Fibroblast of lung (primary cell): ENCODE results near the gene PPP4C. TPM values are rescaled to one million over a fixed set of nuclear protein-coding genes. Genes with fewer than 3 reads are reported as not detected.
A peak's percentile ranks its signal among the peaks of the same experiment; 100 is the strongest.

Source experiments
- DNase-seq, 2 donors: peaks; one replicate each; pipeline versions ENCODE4 v3.0.0 to v3.0.0-alpha.2; 2010; ENCODE audit warnings: low read depth in 2 of 2
- H2AFZ ChIP-seq: 2 replicates; pipeline ENCODE4 v1.5.1; 2012; ENCODE audit warnings: low read length, control low read depth, inconsistent platforms
- H3K27ac ChIP-seq: 2 replicates; pipeline ENCODE4 v1.5.1; 2011; ENCODE audit warnings: low read length, control low read depth; ENCODE audit not compliant: insufficient read depth
- H3K27me3 ChIP-seq: 2 replicates; pipeline ENCODE4 v1.5.1; 2011; ENCODE audit warnings: mild to moderate bottlenecking, low read length; ENCODE audit not compliant: control insufficient read depth, insufficient read depth
- H3K36me3 ChIP-seq: 2 replicates; pipeline ENCODE4 v1.5.1; 2011; ENCODE audit warnings: low read length; ENCODE audit not compliant: control insufficient read depth, insufficient read depth
- H3K4me1 ChIP-seq: 2 replicates; pipeline ENCODE4 v1.5.1; 2011; ENCODE audit warnings: low read length; ENCODE audit not compliant: control insufficient read depth, insufficient read depth; ENCODE audit errors: extremely low read depth
- H3K4me2 ChIP-seq: 2 replicates; pipeline ENCODE4 v1.5.1; 2011; ENCODE audit warnings: low read length, control low read depth; ENCODE audit not compliant: insufficient read depth; ENCODE audit errors: extremely low read depth
- H3K4me3 ChIP-seq, 4 experiments: fragments of 200-600 bp in 1 of 4; sonication (generic) in 1 of 4; replicated peaks in 1 of 4; 2 replicates each; pipeline ENCODE4 v1.5.1; 2011 to 2016; ENCODE audit warnings: low read length in 4 of 4, low read depth in 3 of 4, mild to moderate bottlenecking in 3 of 4, control low read depth in 2 of 4, inconsistent platforms in 1 of 4, mixed read lengths in 1 of 4; ENCODE audit not compliant: insufficient read depth in 1 of 4; ENCODE audit errors: control extremely low read depth in 1 of 4
- H3K79me2 ChIP-seq: 2 replicates; pipeline ENCODE4 v1.5.1; 2012; ENCODE audit warnings: mild to moderate bottlenecking, low read length, inconsistent platforms; ENCODE audit not compliant: control insufficient read depth, insufficient read depth
- H3K9ac ChIP-seq: 2 replicates; pipeline ENCODE4 v1.5.1; 2011; ENCODE audit warnings: mild to moderate bottlenecking, low read length, control low read depth; ENCODE audit not compliant: insufficient read depth
- H3K9me3 ChIP-seq: 2 replicates; pipeline ENCODE4 v1.5.1; 2012; ENCODE audit warnings: low read depth, low read length; ENCODE audit not compliant: control insufficient read depth, insufficient read depth
- H4K20me1 ChIP-seq: 2 replicates; pipeline ENCODE4 v1.5.1; 2011; ENCODE audit warnings: low read length; ENCODE audit not compliant: control insufficient read depth, insufficient read depth; ENCODE audit errors: extremely low read depth
- CTCF ChIP-seq, 2 donors: IDR thresholded peaks in 1 of 2; conservative IDR thresholded peaks in 1 of 2; 1 replicate in 1 of 2; 2 replicates in 1 of 2; pipeline ENCODE4 v1.5.1; 2011 to 2012; ENCODE audit warnings: low read length in 2 of 2, control low read depth in 1 of 2, inconsistent platforms in 1 of 2, low read depth in 1 of 2, mild to moderate bottlenecking in 1 of 2
- EZH2 ChIP-seq: IDR thresholded peaks from 2 replicates; pipeline ENCODE4 v1.5.1; 2012; ENCODE audit warnings: low read length, control low read depth, mild to moderate bottlenecking; ENCODE audit errors: missing control alignments
- polyA plus RNA-seq, 2 donors: library from polyadenylated mRNA; depleted of rRNA in 1 of 2; stranded (reverse) in 1 of 2; unstranded in 1 of 2; fragments of >200 nt; gene quantifications; 2 replicates each; pipeline ENCODE4 v1.2.1, GENCODE V29; 2011 to 2012; ENCODE audit warnings: missing spikeins in 1 of 2
- total RNA-seq: library from RNA; depleted of rRNA; stranded (reverse); fragments of >200 nt; gene quantifications from 2 replicates; pipeline ENCODE4 v1.2.1, GENCODE V29; 2014

The PPP4C gene
- total and polyA plus RNA-seq, 2 donors (not counting 1 experiment from before 2014, with no cell fraction given): 116 to 147 TPM

DNA sequence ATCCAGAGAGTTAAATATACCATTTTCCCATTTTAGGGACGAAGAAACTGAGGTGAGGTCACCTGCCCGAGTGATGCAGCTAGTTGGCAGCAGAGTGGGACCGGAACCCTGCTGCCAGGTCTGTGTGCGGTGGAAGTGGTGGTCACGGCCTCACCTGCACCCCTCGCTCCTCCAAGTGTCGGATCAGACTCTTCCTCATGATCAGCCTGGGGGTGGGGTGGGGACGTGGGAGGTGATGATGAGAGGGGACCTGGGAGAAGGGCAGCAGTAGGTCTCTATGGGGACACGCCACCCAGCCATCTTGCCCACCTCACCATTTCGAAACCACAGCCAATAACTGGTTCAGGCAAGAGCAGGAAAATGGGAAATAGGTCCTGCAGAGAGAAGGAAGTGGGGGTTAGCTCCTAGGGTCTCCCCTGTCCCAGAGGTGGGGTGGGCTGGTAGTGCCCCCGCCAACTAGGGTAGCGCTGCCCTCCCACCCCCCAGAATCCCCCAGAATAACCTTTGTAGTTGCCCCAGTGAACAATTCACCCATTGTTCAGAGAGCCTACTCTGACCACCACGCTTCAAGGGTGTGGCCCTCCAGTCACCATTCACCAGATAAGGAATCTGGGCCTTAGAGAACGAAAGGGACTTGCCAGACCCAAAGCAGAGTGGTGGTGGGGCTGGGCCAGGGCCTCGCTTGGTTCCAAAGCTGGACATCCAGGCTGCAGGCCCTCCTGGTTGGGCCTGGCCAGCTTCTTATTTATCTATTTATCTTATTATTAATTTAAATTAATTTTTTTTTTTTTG is 32.5 kb downstream of the PPP4C start:
- DNase-seq: no peak
- Histone ChIP-seq H4K20me1 (no peaks in the 10 kb centered on the region), H3K27me3 (no peaks in the 10 kb centered on the region), H3K27ac (no peak overlapping the region), H3K4me2 (no peak overlapping the region), H3K9me3 (no peaks in the 10 kb centered on the region), H3K36me3 (peaks cover 16% of the 10 kb centered on the region), H3K9ac (no peak overlapping the region), H3K79me2 (no peaks in the 10 kb centered on the region), H2AFZ (no peak overlapping the region), H3K4me1 (peaks cover 3% of the 10 kb centered on the region), H3K4me3 (no peak overlapping the region)
- TF ChIP-seq CTCF (conservative IDR thresholded peaks at IDR 0.05 in 1 of 2, IDR thresholded peaks at IDR 0.05 in 1 of 2; ENCODE audit: low read depth in 1 of 2, low read length in 2 of 2) (no peak), EZH2 (no peak)

- Histone ChIP-seq H3K4me1 (peaks cover 8% of the 10 kb centered on the region), H3K27me3 (no peaks in the 10 kb centered on the region), H3K79me2 (no peaks in the 10 kb centered on the region), H3K9me3 (no peaks in the 10 kb centered on the region), H3K27ac (no peak overlapping the region), H2AFZ (no peak overlapping the region), H3K4me2 (no peak overlapping the region), H3K36me3 (peaks cover 20% of the 10 kb centered on the region), H4K20me1 (no peaks in the 10 kb centered on the region), H3K9ac (no peak overlapping the region), H3K4me3 (no peak overlapping the region)
- peak; percentile 21 to 26 for DNase-seq
- no peak for TF ChIP-seq CTCF (conservative IDR thresholded peaks at IDR 0.05 in 1 of 2, IDR thresholded peaks at IDR 0.05 in 1 of 2; ENCODE audit: low read depth in 1 of 2, low read length in 2 of 2)
- no peak for TF ChIP-seq EZH2
Observed at GRCh38 chr16:30110661-30111060, 34.9 kb downstream of the PPP4C start.

DNA sequence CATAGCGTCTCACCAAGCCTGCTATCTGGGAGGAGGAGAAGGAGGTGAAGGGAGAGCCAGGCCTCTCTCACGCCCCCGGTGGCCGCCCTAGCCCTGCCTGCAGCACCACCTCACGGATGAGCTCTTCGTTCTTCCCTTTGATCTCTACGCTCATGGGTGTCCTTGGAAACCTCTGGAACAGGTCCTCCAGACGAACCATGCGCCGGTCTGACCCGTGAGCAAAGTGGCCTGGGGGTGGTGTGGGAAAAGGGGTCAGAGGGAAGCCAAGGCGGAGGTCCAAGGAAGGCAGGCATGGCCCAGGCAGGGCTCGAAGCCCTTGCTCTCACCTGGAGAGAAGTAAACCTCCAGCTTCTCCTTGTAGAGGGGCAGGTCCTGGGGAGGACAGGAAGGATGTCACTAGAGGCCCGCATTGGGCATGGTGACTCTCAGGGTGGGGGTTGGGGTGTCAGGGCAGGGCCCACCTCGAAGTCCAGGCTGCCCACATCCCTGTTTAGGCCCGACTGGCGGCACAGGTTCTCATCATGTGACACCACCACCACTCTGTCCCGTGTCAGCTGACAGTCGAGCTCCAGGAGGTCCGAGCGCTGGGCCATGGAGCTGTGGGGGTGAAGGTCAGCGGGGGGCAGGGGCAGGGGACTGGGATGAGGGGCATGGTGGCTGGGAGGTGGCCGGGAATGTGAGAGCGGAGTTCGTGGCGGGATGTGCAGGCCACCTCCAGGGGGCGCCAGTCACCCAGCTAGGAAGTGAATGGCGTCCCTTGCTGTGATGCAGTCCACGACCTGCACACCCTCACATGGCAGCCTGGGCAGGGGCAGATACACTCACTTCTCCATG is 36.6 kb downstream of the PPP4C start:
- peaks cover 8% of the 10 kb centered on the region for H3K4me1 ChIP-seq
- no peaks in the 10 kb centered on the region for H4K20me1 ChIP-seq
- no peak overlapping the region for H2AFZ ChIP-seq
- peak; percentile 30 to 58 for DNase-seq
- no peak for TF ChIP-seq EZH2
- peak; percentile 52 to 61 for TF ChIP-seq CTCF (conservative IDR thresholded peaks at IDR 0.05 in 1 of 2, IDR thresholded peaks at IDR 0.05 in 1 of 2; ENCODE audit: low read depth in 1 of 2, low read length in 2 of 2)
- peaks cover 23% of the 10 kb centered on the region for H3K36me3 ChIP-seq
- no peak overlapping the region for H3K4me3 ChIP-seq
- no peak overlapping the region for H3K9ac ChIP-seq
- no peaks in the 10 kb centered on the region for H3K9me3 ChIP-seq
- no peak overlapping the region for H3K4me2 ChIP-seq
- H3K27me3 ChIP-seq: no peaks in the 10 kb centered on the region
- H3K27ac ChIP-seq: no peak overlapping the region
- no peaks in the 10 kb centered on the region for H3K79me2 ChIP-seq
